KBM-7 (cell line): ENCODE data around the gene CLPTM1L.
"Not testable (repeated sequence)": the region's sequence is repeated elsewhere in the genome, so short reads cannot be mapped to it uniquely, and the experiment has no call there.

Source experiments
- DNase-seq: peaks from one replicate; pipeline ENCODE4 v3.0.0-alpha.2; 2015
- in situ Hi-C: fragments of 300-500 bp; cut with MboI; formaldehyde crosslinking; loops from 2 replicates; pipeline ENCODE4 v1.14.3; 2020; ENCODE audit warnings: low sequenced_read_pairs, low pct_unique_long_range_greater_than_20kb, mixed read lengths

CLPTM1L gene

GRCh38 chr5:1284336-1284970 lies 60.4 kb downstream of the CLPTM1L start:
- DNase-seq, in situ Hi-C loops: not testable (repeated sequence)

- DNase-seq, in situ Hi-C loops: not testable (repeated sequence)
These were observed 61.2 kb downstream of the CLPTM1L start for GRCh38 chr5:1283729-1284041.

GRCh38 chr5:1282993-1283728 lies 61.7 kb downstream of the CLPTM1L start:
- DNase-seq, in situ Hi-C loops: not testable (repeated sequence)

- in situ Hi-C loops: no loop called here
These were observed 62.5 kb downstream of the CLPTM1L start for GRCh38 chr5:1282131-1282992.

GRCh38 chr5:1281038-1281882 lies 63.6 kb downstream of the CLPTM1L start:
- in situ Hi-C loops: no loop called here
- no peak for DNase-seq

More at GRCh38 chr5:1282131-1282992, 62.5 kb downstream of the CLPTM1L start:
- DNase-seq: no peak

GRCh38 chr5:1280177-1281037 lies 64.5 kb downstream of the CLPTM1L start:
- in situ Hi-C loops: no loop called here

GRCh38 chr5:1279443-1280151 lies 65.3 kb downstream of the CLPTM1L start:
- in situ Hi-C loops: no loop called here
- DNase-seq: no peak

More at GRCh38 chr5:1280177-1281037, 64.5 kb downstream of the CLPTM1L start:
- no peak for DNase-seq

GRCh38 chr5:1278656-1279442 lies 66.0 kb downstream of the CLPTM1L start:
- DNase-seq: no peak
- in situ Hi-C loops: no loop called here

- no peak for DNase-seq
- in situ Hi-C loops: no loop called here
These were observed 66.7 kb downstream of the CLPTM1L start for GRCh38 chr5:1278216-1278615.

- in situ Hi-C loops: no loop called here
These were observed 67.1 kb downstream of the CLPTM1L start for GRCh38 chr5:1277781-1278180.

GRCh38 chr5:1277331-1277730 lies 67.6 kb downstream of the CLPTM1L start:
- in situ Hi-C loops: no loop called here
- no peak for DNase-seq

More at GRCh38 chr5:1277781-1278180, 67.1 kb downstream of the CLPTM1L start:
- DNase-seq: no peak

GRCh38 chr5:1276930-1277329 lies 68.0 kb downstream of the CLPTM1L start:
- in situ Hi-C loops: no loop called here
- no peak for DNase-seq

- in situ Hi-C loops, DNase-seq: not testable (repeated sequence)
These were observed 69.2 kb downstream of the CLPTM1L start for GRCh38 chr5:1275397-1276391.

- in situ Hi-C loops: no loop called here
- no peak for DNase-seq
These were observed 70.4 kb downstream of the CLPTM1L start for GRCh38 chr5:1274471-1274870.

- DNase-seq: no peak
- in situ Hi-C loops: no loop called here
These were observed 71.2 kb downstream of the CLPTM1L start for GRCh38 chr5:1273745-1274144.

- no peak for DNase-seq
- in situ Hi-C loops: no loop called here
These were observed 72.7 kb downstream of the CLPTM1L start for GRCh38 chr5:1272201-1272600.
